Prostate gland (tissue), 2 donors: ENCODE data around the gene COIL.

Source experiments
- CTCF ChIP-seq, 4 experiments: fragments of 200-600 bp in 2 of 4; fragments of 450-650 bp in 2 of 4; sonication (generic) in 2 of 4; IDR thresholded peaks; 1 replicate in 3 of 4; 2 replicates in 1 of 4; pipeline ENCODE4 v1.5.1; 2016 to 2019; ENCODE audit warnings: antibody characterized with exemption in 4 of 4, mild to moderate bottlenecking in 2 of 4, moderate library complexity in 2 of 4
- POLR2A ChIP-seq: fragments of 450-650 bp; IDR thresholded peaks from one replicate; pipeline ENCODE4 v1.6.1; 2016; ENCODE audit warnings: antibody characterized with exemption, mild to moderate bottlenecking
- POLR2AphosphoS5 ChIP-seq: sonication (generic); formaldehyde crosslinking; IDR thresholded peaks from one replicate; pipeline ENCODE4 v1.6.1; 2017; ENCODE audit warnings: antibody characterized with exemption

- TF ChIP-seq CTCF (IDR thresholded peaks at IDR 0.05) (no peak), POLR2AphosphoS5 (no peak), POLR2A (no peak)
Observed at GRCh38 chr17:56935461-56935860, 25.4 kb downstream of the COIL start.
